ENCODE data around the gene KCNMB2.

Gene KCNMB2

DNA sequence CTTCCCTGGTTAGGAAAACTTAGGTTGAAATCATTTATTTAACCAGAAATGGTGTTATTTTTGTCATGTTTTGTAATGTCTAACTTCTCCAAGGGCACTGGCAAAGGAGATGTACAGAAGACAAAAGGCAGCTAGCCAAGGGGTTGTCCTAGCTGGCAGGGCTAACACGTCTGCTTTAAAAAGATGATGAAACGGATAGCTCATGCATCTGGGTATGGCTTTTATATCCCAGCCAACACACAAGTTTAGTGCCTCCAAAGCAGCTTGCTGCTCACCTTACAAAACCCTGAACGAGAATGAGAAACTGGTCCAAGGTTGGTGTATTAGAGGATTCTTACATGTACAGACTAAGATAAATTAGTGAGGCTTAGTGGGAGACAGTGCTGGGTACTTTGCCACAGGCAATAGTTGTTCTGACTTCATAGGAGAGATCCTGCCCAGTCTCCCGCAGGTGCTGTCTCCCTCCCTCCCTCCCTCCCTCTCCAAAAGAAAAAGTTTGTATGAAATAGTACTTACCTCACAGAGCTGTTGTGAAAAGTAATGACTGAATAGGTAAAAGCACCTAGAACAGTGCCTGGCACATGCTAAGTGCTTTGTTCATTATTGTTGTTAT, 47.8 kb downstream of the KCNMB2 start:
- DNase-seq = no peak

GRCh38 chr3:178584722-178585380, 48.6 kb downstream of the KCNMB2 start:
- no peak for DNase-seq

- no peak for DNase-seq
These were observed 49.2 kb downstream of the KCNMB2 start for GRCh38 chr3:178585454-178585853.

DNA sequence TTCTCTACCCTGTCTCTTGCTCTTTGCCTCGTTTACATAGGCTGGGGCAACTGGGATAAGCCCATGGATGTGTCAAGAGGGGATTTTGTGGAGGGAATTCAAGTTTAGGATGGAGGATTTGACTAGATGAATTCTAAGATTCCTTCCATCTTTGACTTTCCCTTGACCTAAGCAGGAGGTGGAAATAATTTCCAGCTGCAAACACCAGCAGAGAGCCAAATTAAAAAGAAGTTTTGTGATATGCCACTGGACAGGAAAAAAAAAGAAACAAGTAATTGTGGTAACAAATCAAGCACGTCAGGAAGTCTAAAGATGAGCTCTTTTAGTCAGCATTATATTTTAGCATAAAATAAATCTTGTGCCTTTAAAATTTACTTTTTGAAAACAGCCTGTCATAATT, 49.8 kb downstream of the KCNMB2 start:
- no peak for DNase-seq

GRCh38 chr3:178588628-178589027, 52.4 kb downstream of the KCNMB2 start:
- no peak for DNase-seq

DNA sequence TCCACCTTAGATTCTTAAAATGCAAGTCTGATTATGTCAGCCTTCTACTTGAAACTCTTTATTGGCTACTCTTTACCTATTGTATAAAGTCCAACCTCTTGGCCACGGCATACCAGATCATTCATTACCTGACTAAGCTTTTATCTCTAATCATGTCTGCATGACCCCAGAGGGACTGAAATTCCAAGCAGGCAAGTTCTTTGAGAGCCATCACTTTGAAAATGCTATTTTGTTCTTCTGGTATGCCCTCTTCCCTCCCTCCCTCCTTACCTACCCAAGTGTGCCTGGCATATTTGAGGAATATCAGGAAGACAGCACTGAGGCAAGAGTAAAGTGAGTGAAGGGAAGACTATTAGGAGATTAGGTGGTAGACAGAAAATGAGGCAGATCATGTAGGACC, 57.5 kb downstream of the KCNMB2 start:
- no peak for DNase-seq

GRCh38 chr3:178597371-178597770, 61.1 kb downstream of the KCNMB2 start:
- DNase-seq = no peak

GRCh38 chr3:178602856-178603255, 66.6 kb downstream of the KCNMB2 start:
- no peak for DNase-seq

DNA sequence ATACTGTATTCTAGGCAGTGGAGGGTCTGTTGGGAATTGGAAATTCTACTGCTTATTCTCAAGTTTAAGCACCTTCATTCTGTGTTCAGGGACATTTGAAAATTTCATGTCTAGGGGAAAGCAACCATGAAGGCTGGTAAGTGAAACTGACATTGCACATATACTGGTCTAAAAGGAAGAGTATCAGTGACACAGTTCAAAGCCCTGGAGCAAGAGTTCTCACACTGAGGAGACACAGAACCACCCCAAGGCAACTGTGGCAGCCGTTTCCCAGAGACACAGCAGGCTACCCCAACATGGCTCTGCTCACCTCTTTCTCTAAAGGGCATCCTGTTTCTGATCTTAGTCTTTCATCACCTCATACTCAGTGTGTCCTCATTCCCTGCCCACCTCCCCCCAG, 67.5 kb downstream of the KCNMB2 start:
- no peak for DNase-seq

DNA sequence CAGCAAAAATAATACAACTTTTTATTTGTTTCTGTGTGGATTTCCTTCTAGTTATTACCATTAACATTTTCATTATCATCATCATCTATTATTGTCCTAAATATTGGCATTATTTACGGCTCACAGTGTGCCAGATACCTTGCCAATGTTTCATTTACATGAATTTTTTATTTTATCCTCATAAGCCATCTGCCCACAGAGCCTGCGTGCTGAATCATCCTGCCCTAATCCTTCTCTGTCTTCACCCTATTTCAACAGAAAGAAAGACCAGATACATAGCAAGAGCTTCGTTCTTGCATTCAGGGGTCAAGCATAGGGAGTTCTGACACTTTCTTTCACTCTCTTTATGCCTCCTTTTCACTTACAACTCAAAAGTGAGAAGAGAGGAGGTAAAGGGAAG, 82.0 kb downstream of the KCNMB2 start:
- DNase-seq = no peak

DNA sequence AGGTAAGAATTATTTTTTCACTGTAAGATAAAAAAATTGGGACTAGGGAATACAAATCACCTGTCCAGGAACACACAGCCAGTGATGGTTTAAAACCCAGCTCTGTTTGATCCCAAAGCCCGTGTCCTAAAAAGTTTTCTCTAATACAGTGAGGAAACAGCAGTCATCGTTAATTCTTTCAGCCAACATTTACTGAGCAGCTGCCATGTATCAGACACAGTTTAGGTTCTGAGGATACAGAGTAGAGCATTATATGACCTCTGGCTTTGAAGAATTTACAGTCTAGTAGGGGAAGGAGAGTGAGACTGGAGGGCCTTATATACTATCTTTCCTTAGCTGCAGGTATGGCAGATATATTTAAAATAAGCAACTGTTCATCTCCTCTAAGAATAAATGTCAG, 82.7 kb downstream of the KCNMB2 start:
- DNase-seq = no peak

DNA sequence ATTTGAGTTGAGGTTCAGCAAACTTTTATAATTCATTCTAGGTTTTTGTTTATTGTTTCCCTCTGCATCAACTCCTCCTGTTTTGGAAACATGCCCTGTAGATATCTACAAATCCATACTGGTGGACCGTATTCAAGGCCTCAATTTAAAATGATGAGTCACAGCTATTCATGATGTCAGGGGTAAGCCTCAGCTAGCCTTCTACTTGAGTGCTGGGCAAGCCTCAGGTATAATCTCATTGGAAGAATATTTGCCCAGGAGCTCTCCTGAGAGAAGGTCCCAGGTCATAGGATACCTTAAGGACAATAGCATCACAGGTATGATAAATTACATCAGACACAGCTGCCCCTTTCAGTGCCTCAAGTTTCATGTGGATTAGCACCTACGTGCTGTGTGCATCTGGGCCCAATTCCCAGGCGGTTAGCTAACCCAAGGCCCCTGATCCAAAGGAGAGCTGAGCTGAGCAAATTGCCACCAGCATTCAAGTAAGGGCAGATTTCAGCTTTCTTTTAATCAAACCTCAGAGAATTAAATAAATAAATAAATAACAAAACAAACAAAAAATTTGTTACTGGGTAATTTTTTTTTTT, 87.5 kb downstream of the KCNMB2 start:
- no peak for DNase-seq

- DNase-seq = no peak
These were observed 88.0 kb downstream of the KCNMB2 start for GRCh38 chr3:178624276-178624675.

DNA sequence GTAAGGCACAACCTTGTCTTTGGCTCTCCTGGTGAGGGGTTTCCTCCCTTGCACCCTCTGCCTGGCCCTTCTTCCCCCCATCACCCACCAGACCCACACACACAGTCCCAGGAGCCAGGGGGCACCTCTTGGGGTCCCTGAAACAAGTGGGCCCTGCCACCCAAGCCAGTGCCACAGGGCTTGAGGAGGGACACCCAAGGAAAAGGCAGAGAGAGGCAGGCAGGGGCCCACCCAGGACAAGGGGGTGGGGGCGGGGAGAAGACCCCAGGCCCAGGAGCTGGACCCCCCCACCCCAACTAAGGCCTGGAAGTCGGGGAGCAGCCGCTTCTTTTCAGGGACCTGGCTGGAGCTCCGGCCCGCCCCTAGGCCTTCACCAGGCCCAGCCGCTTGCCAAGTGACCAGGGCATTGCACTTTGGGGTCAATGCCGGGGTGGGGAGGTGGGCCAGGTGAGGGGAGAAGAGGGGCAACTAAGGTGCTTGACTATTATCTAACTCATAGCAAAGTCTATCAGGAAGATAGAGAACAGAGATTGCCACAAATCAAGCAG, 88.9 kb downstream of the KCNMB2 start:
- no peak for DNase-seq

DNA sequence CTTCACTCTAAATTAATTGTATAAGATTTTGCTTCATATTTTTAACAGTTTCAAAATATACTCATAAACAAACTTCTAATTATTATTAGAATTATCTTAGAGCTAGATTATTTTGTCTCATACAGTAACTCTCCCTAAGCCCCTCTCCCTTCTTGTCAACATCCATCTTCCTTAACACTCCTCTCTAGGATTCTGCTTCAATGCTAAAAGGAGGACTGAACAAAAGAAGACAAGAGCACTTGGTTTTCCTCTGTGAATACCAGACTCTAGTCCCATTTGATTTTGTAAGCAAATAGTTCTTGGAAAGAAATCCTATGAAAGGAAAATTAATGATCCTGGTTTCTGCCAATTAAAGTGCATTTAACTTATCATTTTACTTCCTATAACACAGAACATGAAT, 91.8 kb downstream of the KCNMB2 start:
- no peak for DNase-seq

GRCh38 chr3:178629430-178630178, 93.4 kb downstream of the KCNMB2 start:
- no peak for DNase-seq

DNA sequence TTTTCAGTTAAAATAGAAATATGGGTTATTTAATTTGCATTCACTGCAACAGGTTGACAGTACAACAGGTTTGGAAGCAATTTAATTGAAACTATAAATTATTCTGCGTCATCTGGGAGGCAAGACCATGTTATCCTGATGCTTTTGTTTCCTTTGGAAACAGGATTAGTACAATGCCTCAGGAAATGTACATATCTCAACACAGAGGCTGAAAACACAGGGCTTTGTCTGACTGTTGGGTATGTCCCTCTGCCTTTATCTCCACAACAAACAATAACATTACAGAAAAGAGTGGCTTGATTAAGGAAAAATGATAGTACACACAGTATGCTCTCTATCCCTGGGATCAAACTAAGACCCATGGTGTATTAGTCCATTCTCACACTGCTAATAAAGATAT, 95.7 kb downstream of the KCNMB2 start:
- DNase-seq = no peak

- no peak for DNase-seq
These were observed 98.7 kb downstream of the KCNMB2 start for GRCh38 chr3:178634975-178635374.

GRCh38 chr3:178637802-178638201, 101.6 kb downstream of the KCNMB2 start:
- DNase-seq = no peak

DNA sequence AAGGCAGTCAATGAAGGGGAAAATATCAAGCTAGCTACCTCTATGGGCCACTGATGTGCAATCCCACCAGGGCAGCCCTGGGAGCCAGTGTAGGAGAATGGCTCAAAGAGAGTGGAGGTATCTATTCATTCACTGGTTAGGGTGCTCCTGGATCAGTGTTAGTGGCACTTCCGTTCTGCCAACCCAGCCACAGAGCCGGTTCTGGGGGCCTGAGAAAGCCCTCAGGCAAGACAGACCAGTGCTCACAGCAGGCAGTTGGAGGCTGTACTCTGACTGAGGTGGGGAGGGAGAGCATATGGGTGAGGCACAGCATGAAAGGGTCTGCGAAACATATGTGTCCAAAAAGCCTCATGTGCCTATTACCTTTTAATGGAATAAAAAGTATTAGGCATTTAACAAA, 109.3 kb downstream of the KCNMB2 start:
- no peak for DNase-seq

DNA sequence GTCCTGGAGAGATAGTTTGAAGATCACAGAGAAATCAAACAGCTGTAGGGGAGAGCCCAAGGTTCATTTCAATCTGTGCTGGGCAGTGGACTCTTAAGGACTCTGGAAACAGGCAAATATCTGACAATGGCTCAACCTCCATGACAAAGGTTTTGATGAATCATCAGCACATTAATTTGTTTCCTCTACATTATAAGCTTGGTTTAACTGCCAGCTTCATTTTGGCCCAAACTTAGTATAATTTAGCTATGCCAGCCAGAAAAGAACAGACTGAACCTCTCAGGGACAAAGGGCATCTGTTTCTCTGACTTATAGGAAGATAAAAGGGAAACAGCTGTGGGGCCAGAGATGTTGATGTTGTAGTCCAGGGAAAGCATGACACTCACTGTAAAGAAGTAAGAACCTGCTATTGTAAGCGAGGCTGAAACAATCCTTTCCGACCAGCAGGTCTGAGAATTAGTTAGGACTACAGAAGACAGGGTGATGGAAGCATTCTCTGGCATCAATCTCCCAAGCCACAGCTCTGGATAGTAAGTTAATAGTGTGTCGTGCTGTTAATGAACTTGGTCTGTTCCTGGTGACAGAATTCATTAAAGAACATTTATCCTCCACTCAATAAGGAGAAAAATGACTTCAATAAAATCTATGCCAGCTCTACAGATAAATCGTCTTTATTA, 110.1 kb downstream of the KCNMB2 start:
- no peak for DNase-seq

DNA sequence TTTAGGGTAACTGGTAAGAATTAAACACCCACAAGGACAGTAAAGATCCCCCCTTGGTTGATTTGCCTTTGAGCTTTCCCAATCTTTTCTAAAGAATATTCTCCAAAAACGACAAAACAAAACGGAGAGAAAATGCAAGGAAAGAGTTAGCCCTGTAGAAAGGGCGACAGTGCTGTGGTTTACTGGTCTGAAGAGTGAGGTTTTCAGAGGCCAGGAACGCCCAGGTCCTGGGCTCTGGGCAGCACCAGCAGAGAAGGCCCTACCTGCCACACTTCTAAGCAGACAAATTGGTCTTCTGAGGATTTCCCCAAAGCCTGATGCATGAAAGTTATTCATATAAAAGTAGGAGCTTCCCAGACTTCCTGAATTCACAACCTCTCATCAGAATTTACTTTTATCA, 119.3 kb downstream of the KCNMB2 start:
- no peak for DNase-seq

DNA sequence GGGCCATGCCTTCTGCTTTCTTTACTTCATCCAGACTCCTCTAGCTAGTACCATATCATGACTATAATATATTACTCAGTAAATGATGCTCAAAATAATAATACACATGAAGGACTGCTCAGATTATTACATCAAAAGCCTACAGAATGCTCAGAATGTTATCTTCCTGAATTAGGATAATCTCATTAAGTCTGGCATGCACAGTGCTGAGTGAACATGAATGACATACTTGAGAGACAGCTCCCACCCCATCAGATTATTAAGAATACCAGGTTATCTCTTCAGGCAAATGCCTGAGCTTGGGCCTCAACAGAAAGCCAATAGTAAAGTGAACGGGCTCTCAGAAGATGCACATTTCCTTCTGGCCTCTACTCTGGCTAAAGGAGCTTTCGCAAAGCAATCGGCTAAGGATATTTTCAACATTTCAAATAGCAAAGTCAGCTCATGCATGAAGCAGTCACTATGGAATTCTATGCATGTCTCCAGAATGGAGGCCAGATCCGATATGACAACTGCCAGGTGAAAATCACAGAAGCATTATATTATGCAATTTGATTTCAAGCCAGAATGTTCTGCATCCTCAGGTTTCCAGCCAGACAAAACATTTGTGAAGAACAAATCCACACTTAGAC, 122.6 kb downstream of the KCNMB2 start:
- DNase-seq = no peak

All from activated CD4-positive, alpha-beta T cell treated with anti-CD3 and anti-CD28 coated beads, Interleukin-10, Interleukin-2, amounts not matched to agents 100 ng/mL and 50 ng/mL, durations not matched to agents 16 hours and 8 hours (primary cell).